OCI-LY3 (cell line): ENCODE data around the gene IGFBP1.

Source experiments
- H2AFZ ChIP-seq: fragments of 200-600, 300-600 bp; shearing (Covaris generic); 2 replicates; pipeline ENCODE4 v1.6.0; 2014; ENCODE audit warnings: antibody characterized with exemption, low read depth, low read length
- H3K27ac ChIP-seq: fragments of 200-600, 300-600 bp; sonication (generic); 2 replicates; pipeline ENCODE4 v1.5.1; 2014; ENCODE audit warnings: mild to moderate bottlenecking, low read length, moderate library complexity, mixed read lengths
- H3K27me3 ChIP-seq: fragments of 200-600, 300-600 bp; sonication (generic); 2 replicates; pipeline ENCODE4 v1.6.1; 2014; ENCODE audit warnings: low read depth, low read length, mixed read lengths
- H3K36me3 ChIP-seq: fragments of 200-600, 300-600 bp; sonication (generic); replicated peaks from 2 replicates; pipeline ENCODE3; 2014; ENCODE audit warnings: low read depth, low read length, mixed read lengths
- H3K4me1 ChIP-seq: fragments of 300-600, 200-600 bp; sonication (generic); 2 replicates; pipeline ENCODE4 v1.6.1; 2014; ENCODE audit warnings: low read length, mixed read lengths
- H3K4me2 ChIP-seq: fragments of 200-600, 300-600 bp; sonication (generic); 2 replicates; pipeline ENCODE4 v1.6.1; 2014; ENCODE audit warnings: low read length, mixed read lengths
- H3K4me3 ChIP-seq: fragments of 300-600, 200-600 bp; sonication (generic); 2 replicates; pipeline ENCODE4 v1.5.1; 2014; ENCODE audit warnings: antibody characterized with exemption, mild to moderate bottlenecking, low read length, moderate library complexity
- H3K79me2 ChIP-seq: fragments of 300-600, 200-600 bp; shearing (Covaris generic); 2 replicates; pipeline ENCODE4 v1.6.1; 2014; ENCODE audit warnings: mild to moderate bottlenecking, low read length, mixed read lengths
- H3K9ac ChIP-seq: fragments of 300-600, 200-600 bp; shearing (Covaris generic); 2 replicates; pipeline ENCODE4 v1.6.0; 2014; ENCODE audit warnings: mild to moderate bottlenecking, low read length, moderate library complexity
- H3K9me3 ChIP-seq: fragments of 200-600, 300-600 bp; shearing (Covaris generic); 2 replicates; pipeline ENCODE4 v1.6.1; 2014; ENCODE audit warnings: low read length, mixed read lengths; ENCODE audit not compliant: insufficient read depth
- H4K20me1 ChIP-seq: fragments of 200-600, 300-600 bp; sonication (generic); 2 replicates; pipeline ENCODE4 v1.6.1; 2016; ENCODE audit warnings: low read length, mixed read lengths; ENCODE audit not compliant: insufficient read depth
- EZH2phosphoT487 ChIP-seq: fragments of 200-600 bp; shearing (Covaris generic); IDR thresholded peaks from 2 replicates; pipeline ENCODE4 v1.6.1; 2018; ENCODE audit warnings: antibody characterized with exemption, mixed run types, low read depth
- TF ChIP-seq, protein P1 (sequence below): fragments of 200-600, 300-600 bp; sonication (generic); IDR thresholded peaks from 2 replicates; pipeline ENCODE4 v1.5.1; 2014; ENCODE audit warnings: antibody characterized with exemption, low read length, low read depth

IGFBP1 gene

DNA sequence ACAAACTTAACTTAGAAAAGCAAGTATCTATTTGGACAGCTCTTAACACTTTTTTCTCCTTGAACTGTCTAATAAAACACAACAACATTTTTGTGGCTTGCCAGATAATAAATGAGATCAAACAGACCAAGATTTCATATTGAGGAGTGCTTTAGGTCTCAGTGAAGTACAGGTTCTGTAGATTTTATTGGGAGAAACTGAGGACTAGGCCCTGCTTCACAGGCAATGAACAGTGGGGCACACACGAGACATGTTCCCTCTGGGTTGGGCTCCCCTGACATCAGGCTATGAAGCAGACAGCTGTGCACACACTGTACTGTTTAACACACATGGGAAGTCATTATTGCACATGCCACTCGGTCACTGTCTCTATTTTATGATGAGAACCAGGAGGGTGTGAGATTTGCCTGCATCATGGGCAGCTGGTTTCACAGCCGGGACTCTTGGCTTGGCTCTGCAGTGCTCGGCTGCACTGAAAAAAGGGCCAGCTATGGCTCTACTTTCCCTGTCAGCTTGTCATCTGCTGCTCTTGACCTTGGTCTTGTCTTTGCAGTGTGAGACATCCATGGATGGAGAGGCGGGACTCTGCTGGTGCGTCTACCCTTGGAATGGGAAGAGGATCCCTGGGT, 4.2 kb downstream of the IGFBP1 start:
- Histone ChIP-seq H3K4me2 (no peak overlapping the region), H3K27ac (no peak overlapping the region), H3K4me3 (no peak overlapping the region), H2AFZ (no peak overlapping the region), H4K20me1 (no peaks in the 10 kb centered on the region), H3K36me3 (no peaks in the 10 kb centered on the region), H3K4me1 (no peaks in the 10 kb centered on the region), H3K9me3 (no peaks in the 10 kb centered on the region), H3K9ac (no peak overlapping the region), H3K27me3 (peaks cover 11% of the 10 kb centered on the region; the same call in 1 of the 2 replicates), H3K79me2 (no peaks in the 10 kb centered on the region)
- TF ChIP-seq EZH2phosphoT487 = no peak
- TF ChIP-seq, protein P1, sequence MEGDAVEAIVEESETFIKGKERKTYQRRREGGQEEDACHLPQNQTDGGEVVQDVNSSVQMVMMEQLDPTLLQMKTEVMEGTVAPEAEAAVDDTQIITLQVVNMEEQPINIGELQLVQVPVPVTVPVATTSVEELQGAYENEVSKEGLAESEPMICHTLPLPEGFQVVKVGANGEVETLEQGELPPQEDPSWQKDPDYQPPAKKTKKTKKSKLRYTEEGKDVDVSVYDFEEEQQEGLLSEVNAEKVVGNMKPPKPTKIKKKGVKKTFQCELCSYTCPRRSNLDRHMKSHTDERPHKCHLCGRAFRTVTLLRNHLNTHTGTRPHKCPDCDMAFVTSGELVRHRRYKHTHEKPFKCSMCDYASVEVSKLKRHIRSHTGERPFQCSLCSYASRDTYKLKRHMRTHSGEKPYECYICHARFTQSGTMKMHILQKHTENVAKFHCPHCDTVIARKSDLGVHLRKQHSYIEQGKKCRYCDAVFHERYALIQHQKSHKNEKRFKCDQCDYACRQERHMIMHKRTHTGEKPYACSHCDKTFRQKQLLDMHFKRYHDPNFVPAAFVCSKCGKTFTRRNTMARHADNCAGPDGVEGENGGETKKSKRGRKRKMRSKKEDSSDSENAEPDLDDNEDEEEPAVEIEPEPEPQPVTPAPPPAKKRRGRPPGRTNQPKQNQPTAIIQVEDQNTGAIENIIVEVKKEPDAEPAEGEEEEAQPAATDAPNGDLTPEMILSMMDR = no peak

DNA sequence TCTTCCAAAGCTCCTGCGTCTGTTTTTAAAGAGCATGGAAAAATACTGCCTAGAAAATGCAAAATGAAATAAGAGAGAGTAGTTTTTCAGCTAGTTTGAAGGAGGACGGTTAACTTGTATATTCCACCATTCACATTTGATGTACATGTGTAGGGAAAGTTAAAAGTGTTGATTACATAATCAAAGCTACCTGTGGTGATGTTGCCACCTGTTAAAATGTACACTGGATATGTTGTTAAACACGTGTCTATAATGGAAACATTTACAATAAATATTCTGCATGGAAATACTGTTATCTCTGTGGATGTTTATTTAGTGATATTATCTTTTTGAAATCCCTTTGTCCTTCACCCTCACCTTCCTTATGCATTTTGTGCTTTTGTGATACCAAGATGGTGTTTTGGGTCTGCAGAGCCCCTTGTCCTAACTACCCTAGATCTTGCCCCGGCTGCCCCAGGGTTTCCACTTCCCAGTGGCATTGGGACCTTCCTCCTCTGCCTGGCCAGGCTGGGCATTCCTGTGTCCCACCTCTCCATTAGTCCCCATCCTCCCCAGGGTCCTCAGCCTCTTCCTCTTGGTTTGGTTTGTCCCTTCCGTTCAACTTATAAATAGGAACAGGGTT, 5.2 kb downstream of the IGFBP1 start:
- no peak overlapping the region for H3K4me2 ChIP-seq
- H3K4me3 ChIP-seq = no peak overlapping the region
- no peak overlapping the region for H3K9ac ChIP-seq
- TF ChIP-seq, protein P1 = no peak
- TF ChIP-seq EZH2phosphoT487 = no peak
- no peaks in the 10 kb centered on the region for H3K79me2 ChIP-seq
- H3K4me1 ChIP-seq = no peaks in the 10 kb centered on the region
- no peaks in the 10 kb centered on the region for H3K9me3 ChIP-seq
- peaks cover 11% of the 10 kb centered on the region; the same call in 1 of the 2 replicates for H3K27me3 ChIP-seq
- no peak overlapping the region for H3K27ac ChIP-seq
- H2AFZ ChIP-seq = no peak overlapping the region
- H3K36me3 ChIP-seq = no peaks in the 10 kb centered on the region
- H4K20me1 ChIP-seq = no peaks in the 10 kb centered on the region

DNA sequence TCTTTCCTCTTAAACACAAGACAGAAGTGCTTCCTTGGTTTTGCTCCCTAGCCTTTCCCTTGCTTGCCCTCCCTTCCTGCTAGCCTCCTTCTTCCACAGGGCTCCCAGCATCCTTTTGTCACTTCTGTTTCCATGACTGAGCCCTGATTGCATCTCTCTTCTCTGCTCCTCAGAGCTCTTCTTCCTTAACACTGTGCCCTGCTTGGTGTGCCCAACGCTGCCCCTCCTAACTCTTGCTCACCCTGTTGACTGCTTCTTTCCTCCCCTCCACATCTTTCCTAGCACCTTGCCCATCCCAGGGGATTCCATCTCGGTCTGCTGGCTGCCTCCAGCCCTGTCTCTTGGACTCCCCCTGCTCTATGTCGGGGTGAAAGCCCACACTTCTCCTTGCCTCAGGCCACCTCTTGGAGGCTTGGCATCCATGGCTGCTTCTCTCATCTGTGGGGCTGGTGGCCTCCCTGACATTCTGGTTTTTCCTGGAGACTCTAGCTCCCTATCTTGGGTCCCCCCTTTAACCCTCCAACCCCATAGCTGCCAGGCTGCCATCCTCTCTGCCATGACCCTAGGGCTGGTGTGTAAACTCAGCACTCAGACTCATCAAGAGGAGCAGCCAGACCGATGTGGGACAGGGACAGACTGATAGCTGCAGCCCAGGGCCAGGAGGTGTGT, 5.8 kb downstream of the IGFBP1 start:
- Histone ChIP-seq H3K27ac (no peak overlapping the region), H3K27me3 (peaks cover 11% of the 10 kb centered on the region; the same call in 1 of the 2 replicates), H4K20me1 (no peaks in the 10 kb centered on the region), H3K4me1 (no peaks in the 10 kb centered on the region), H3K36me3 (no peaks in the 10 kb centered on the region), H2AFZ (no peak overlapping the region), H3K9me3 (no peaks in the 10 kb centered on the region), H3K4me3 (no peak overlapping the region), H3K79me2 (no peaks in the 10 kb centered on the region), H3K9ac (no peak overlapping the region), H3K4me2 (no peak overlapping the region)
- TF ChIP-seq EZH2phosphoT487 = no peak
- TF ChIP-seq, protein P1 = no peak

DNA sequence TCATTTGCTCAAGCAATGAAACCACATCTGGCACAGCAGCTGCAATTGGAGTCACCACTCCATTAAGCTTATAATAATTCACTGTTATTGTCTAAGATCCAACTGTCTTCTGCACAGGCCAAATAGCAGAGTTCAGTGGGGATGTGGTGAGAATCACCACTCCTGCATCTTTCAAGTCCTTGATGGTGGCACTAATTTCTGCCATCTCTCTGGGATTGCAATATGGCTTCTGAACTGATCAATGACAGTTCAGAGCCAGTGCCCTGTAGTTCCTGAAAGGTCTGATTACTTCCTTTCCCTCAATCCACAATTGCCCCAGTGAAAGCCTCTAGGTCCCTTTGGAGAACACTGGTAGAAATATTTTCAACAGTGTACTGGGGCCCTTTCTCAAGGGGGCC, 6.4 kb downstream of the IGFBP1 start:
- Histone ChIP-seq H4K20me1 (no peaks in the 10 kb centered on the region), H3K4me1 (no peaks in the 10 kb centered on the region), H2AFZ (no peak overlapping the region), H3K36me3 (no peaks in the 10 kb centered on the region), H3K9ac (no peak overlapping the region), H3K27ac (no peak overlapping the region), H3K27me3 (peaks cover 11% of the 10 kb centered on the region; the same call in 1 of the 2 replicates), H3K9me3 (no peaks in the 10 kb centered on the region), H3K4me2 (no peak overlapping the region), H3K79me2 (no peaks in the 10 kb centered on the region), H3K4me3 (no peak overlapping the region)
- no peak for TF ChIP-seq EZH2phosphoT487
- TF ChIP-seq, protein P1 = no peak
